ENCODE data around the gene OR10H2.

- no peak for TF ChIP-seq ZFP69B (tag by site-specific recombination; IDR thresholded peaks at IDR 0.05)
- no peak for TF ChIP-seq KLF16 (tag by site-specific recombination; IDR thresholded peaks at IDR 0.05)
- no peak for TF ChIP-seq CTCF (tag by site-specific recombination; IDR thresholded peaks at IDR 0.05)
- no peak for TF ChIP-seq YY1 (tag by site-specific recombination; IDR thresholded peaks at IDR 0.05)
These were observed 10.0 kb upstream of the OR10H2 start for GRCh38 chr19:15717809-15718208.
